ENCODE results near the gene TCP11. TPM values are rescaled to one million over a fixed set of nuclear protein-coding genes. Genes with fewer than 3 reads are reported as not detected.

The TCP11 gene
- total RNA-seq, 4 donors from 2014 or later = 1.8 TPM; not detected in 3

DNA sequence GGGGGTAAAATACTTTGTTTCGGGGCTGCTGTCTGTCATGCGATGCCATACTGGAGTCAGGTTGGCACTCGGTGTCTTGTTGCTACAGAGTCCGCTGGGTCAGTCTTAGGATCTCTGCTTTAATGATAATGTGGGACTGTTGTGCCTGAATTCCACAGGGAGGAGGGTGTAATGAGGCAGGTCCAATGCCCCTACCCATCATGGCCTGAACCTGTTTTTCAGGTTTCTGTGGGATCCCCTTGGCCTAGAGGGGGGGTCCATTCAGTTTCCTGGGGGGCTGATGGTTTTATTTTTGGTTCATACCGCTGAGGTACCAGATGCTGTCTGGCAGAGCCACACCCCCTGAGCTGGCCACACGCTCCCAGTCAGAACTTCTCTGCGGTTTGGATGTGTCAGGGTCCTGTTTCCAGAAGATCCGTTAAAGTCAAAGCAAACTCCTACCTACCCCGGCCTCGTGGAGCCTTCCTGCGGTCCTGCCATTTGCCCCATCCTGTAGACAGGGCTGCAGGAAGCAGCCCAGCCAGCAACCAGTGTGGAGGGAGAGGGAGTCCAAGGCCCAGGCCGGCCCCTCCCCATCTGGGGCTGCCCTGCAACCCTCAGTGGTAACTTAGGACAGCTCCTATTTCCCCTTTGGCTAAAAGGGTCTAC lies 69.7 kb downstream of the TCP11 start:
- Histone ChIP-seq H3K9me3 (no peaks in the 10 kb centered on the region), H3K27me3 (no peaks in the 10 kb centered on the region), H3K36me3 (no peaks in the 10 kb centered on the region), H3K4me1 (no peaks in the 10 kb centered on the region), H3K27ac (no peak overlapping the region), H3K4me3 (no peak overlapping the region)
- no peak for DNase-seq
- TF ChIP-seq, protein P1, sequence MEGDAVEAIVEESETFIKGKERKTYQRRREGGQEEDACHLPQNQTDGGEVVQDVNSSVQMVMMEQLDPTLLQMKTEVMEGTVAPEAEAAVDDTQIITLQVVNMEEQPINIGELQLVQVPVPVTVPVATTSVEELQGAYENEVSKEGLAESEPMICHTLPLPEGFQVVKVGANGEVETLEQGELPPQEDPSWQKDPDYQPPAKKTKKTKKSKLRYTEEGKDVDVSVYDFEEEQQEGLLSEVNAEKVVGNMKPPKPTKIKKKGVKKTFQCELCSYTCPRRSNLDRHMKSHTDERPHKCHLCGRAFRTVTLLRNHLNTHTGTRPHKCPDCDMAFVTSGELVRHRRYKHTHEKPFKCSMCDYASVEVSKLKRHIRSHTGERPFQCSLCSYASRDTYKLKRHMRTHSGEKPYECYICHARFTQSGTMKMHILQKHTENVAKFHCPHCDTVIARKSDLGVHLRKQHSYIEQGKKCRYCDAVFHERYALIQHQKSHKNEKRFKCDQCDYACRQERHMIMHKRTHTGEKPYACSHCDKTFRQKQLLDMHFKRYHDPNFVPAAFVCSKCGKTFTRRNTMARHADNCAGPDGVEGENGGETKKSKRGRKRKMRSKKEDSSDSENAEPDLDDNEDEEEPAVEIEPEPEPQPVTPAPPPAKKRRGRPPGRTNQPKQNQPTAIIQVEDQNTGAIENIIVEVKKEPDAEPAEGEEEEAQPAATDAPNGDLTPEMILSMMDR (IDR thresholded peaks at IDR 0.05) = no peak
- no peak for TF ChIP-seq POLR2A (IDR thresholded peaks at IDR 0.05)
- intact Hi-C loops (cut with DNase I; ENCODE audit: low total_unique reads) = no loop called here

DNA sequence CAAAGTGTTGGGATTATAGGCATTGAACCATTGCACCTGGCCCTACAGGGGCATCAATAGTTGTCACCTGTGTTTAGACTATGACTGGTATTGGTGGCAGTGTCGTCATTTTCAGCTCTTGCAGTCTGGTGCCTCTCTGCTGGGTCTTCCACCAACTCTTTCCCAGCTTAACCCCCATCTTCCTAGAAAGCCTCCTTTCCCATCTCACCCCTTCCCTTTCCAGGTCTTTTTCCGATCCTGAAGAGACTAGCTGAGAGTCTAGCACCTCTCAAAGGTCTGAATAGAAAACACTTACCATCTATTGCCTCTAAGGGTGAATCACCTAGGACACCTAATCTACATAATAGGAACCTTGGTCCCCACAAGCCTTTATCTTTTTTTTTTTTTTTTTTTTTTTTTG lies 71.0 kb downstream of the TCP11 start:
- no peaks in the 10 kb centered on the region for H3K4me1 ChIP-seq
- no peak for DNase-seq
- H3K27ac ChIP-seq = no peak overlapping the region
- no peaks in the 10 kb centered on the region for H3K9me3 ChIP-seq
- no peak overlapping the region for H3K4me3 ChIP-seq
- TF ChIP-seq POLR2A (IDR thresholded peaks at IDR 0.05) = no peak
- TF ChIP-seq, protein P1 (IDR thresholded peaks at IDR 0.05) = no peak
- H3K27me3 ChIP-seq = no peaks in the 10 kb centered on the region
- H3K36me3 ChIP-seq = no peaks in the 10 kb centered on the region
- intact Hi-C loops (cut with DNase I; ENCODE audit: low total_unique reads) = no loop called here

DNA sequence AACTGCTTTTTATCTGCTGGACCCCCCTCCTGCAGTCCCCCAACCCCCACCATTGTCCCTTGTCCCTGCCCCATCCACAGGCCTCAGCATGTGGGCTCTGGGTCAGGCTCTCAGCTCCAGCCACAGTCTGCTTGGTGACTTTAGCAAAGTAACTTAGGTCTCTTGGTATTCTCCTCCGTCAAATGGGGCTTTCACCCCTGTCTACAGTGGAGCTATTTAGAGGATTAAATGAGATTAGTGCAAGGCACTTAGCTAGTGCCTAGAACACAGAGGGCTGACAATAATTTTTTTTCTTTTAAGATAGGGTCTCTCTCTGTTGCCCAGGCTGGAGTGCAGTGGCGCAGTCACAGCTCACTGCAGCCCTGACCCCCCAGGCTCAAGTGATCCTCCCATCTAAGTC lies 71.9 kb downstream of the TCP11 start:
- Histone ChIP-seq H3K27ac (no peak overlapping the region), H3K4me1 (no peaks in the 10 kb centered on the region)

DNA sequence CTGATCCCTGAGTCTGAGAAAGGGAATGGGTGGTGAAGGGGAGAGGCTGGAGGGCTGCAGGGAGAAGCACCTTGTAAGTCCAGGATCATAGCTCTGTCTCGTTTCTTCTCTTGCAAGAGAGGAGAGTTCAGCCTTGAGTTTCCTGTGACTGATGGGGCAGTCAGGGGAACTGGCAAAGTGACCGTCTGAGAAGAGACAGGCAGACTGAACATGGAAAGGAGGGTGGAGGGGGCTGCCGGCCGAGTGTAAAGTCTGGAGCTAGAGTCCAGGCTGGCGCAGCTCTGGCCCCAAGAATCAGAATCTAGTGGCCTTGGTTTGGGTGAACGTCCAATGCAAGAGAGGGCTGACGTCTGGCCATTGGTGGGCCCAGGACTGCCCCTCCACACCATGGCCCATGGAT lies 72.5 kb downstream of the TCP11 start:
- no peaks in the 10 kb centered on the region for H3K36me3 ChIP-seq
- H3K27me3 ChIP-seq = no peaks in the 10 kb centered on the region
- DNase-seq = no peak
- no peak overlapping the region for H3K27ac ChIP-seq
- H3K9me3 ChIP-seq = no peaks in the 10 kb centered on the region
- no peak overlapping the region for H3K4me3 ChIP-seq
- intact Hi-C loops (cut with DNase I; ENCODE audit: low total_unique reads) = no loop called here
- TF ChIP-seq, protein P1 (IDR thresholded peaks at IDR 0.05) = no peak
- no peak for TF ChIP-seq POLR2A (IDR thresholded peaks at IDR 0.05)
- no peaks in the 10 kb centered on the region for H3K4me1 ChIP-seq

More for the DNA sequence above, 71.9 kb downstream of the TCP11 start:
- Histone ChIP-seq H3K36me3 (no peaks in the 10 kb centered on the region), H3K4me3 (no peak overlapping the region), H3K27me3 (no peaks in the 10 kb centered on the region), H3K9me3 (no peaks in the 10 kb centered on the region)
- DNase-seq = no peak
- TF ChIP-seq POLR2A (IDR thresholded peaks at IDR 0.05) = no peak
- TF ChIP-seq, protein P1 (IDR thresholded peaks at IDR 0.05) = no peak
- intact Hi-C loops (cut with DNase I; ENCODE audit: low total_unique reads) = no loop called here

DNA sequence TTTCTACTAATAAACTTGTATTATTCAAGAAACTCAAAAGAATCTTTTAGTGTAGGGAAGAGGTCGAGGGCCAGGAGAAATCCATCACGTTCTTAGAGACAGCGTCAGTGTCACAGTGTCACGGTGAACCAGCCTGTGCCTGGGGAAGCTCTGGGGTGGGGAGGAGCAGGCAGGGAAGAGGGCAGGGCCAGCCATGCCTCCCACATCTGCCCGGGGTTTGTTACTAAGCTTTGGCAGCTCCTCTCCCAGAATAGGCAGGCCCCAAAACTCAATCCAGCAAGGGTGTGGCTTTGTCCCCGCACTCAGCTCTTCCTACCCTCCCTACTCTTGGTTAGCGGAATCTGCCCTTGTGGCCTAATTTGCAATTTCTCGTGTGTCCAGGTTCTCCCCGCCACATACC lies 72.9 kb downstream of the TCP11 start:
- Histone ChIP-seq H3K9me3 (no peaks in the 10 kb centered on the region), H3K4me1 (no peaks in the 10 kb centered on the region), H3K4me3 (no peak overlapping the region), H3K36me3 (no peaks in the 10 kb centered on the region), H3K27me3 (no peaks in the 10 kb centered on the region), H3K27ac (no peak overlapping the region)
- intact Hi-C loops (cut with DNase I; ENCODE audit: low total_unique reads) = no loop called here
- no peak for DNase-seq
- TF ChIP-seq, protein P1 (IDR thresholded peaks at IDR 0.05) = no peak
- TF ChIP-seq POLR2A (IDR thresholded peaks at IDR 0.05) = no peak

Small RNAs within 50 kb of the gene (small RNA-seq; reads per million reads assigned to genes)
- not detected for gene AL138721.1

Other genes with a start within 250 kb of the TCP11 start
- 1 to 10 TPM in 1 of 4 donors, under 1 TPM in 1, not detected in 2; 0.61 to 3.3 TPM for gene SCUBE3, start 72.6 kb upstream of the TCP11 start, total RNA-seq
- 10 to 100 TPM; 18.9 to 56.1 (median 41.1) TPM for gene ZNF76, start 118.4 kb upstream of the TCP11 start, total RNA-seq
- gene DEF6, start 156.5 kb upstream of the TCP11 start, total RNA-seq = 1 to 10 TPM in 3 of 4 donors, under 1 TPM in 1; 0.26 to 8.9 (median 3.1) TPM
- 10 to 100 TPM in 1 of 4 donors, 1 to 10 TPM in 3; 1.5 to 26.6 (median 7.8) TPM for gene PPARD, start 201.2 kb upstream of the TCP11 start, total RNA-seq